GM12878 (cell line): ENCODE data around the gene TRIM51. TPM values are rescaled to one million over a fixed set of nuclear protein-coding genes. Genes with fewer than 3 reads are reported as not detected.

ENCODE experiments used
- ATF2 ChIP-seq: IDR thresholded peaks from 2 replicates; pipeline ENCODE4 v1.6.1; 2012; ENCODE audit warnings: low read length, inconsistent platforms
- CEBPZ ChIP-seq: fragments of 150-350 bp; IDR thresholded peaks from 2 replicates; pipeline ENCODE4 v1.6.1; 2016; ENCODE audit warnings: low read depth, low read length
- E2F4 ChIP-seq: IDR thresholded peaks from 2 replicates; pipeline ENCODE4 v1.6.1; 2012; ENCODE audit warnings: low read depth, low read length, improper control_type of control experiment
- GABPA ChIP-seq: IDR thresholded peaks from 2 replicates; pipeline ENCODE4 v1.6.1; 2014; ENCODE audit warnings: antibody characterized with exemption, low read depth, mild to moderate bottlenecking, inconsistent platforms
- MYC ChIP-seq: IDR thresholded peaks from 2 replicates; pipeline ENCODE4 v1.6.1; 2011; ENCODE audit warnings: mild to moderate bottlenecking, low read length, moderate library complexity, inconsistent platforms; ENCODE audit not compliant: insufficient read depth, insufficient replicate concordance, insufficient read length, severe bottlenecking
- NRF1 ChIP-seq: conservative IDR thresholded peaks from 2 replicates; pipeline ENCODE4 v1.6.1; 2011; ENCODE audit warnings: mild to moderate bottlenecking, low read depth, low read length, improper control_type of control experiment
- TAF1 ChIP-seq: IDR thresholded peaks from 2 replicates; pipeline ENCODE4 v1.6.1; 2011; ENCODE audit warnings: mild to moderate bottlenecking, low read depth, low read length, borderline replicate concordance
- TCF12 ChIP-seq: IDR thresholded peaks from 2 replicates; pipeline ENCODE4 v1.6.1; 2011; ENCODE audit warnings: low read depth, mild to moderate bottlenecking, low read length
- polyA plus RNA-seq, 11 experiments: library from polyadenylated mRNA; depleted of rRNA in 4 of 11; unstranded in 6 of 11; stranded (reverse) in 5 of 11; fragments of >200 nt; fragmentation: Nextera tagmentation in 4 of 11; fragmentation: Illumina TruSeq in 1 of 11; extraction: Ambion mirVana in 4 of 11; extraction: Trizol in 1 of 11; gene quantifications; 1 replicate in 1 of 11; 2 replicates in 10 of 11; pipeline versions ENCODE4 v1.2.1 to v1.2.3, GENCODE V29; 2011 to 2016; ENCODE audit warnings: inconsistent platforms in 2 of 11, missing spikeins in 2 of 11, low read depth in 1 of 11
- total RNA-seq, 4 experiments: library from RNA; depleted of rRNA in 3 of 4; stranded (reverse); fragments of >200 nt in 3 of 4; fragmentation: Illumina TruSeq in 1 of 4; extraction: Trizol in 1 of 4; gene quantifications; 2 replicates each; pipeline versions ENCODE4 v1.2.1 to v1.2.3, GENCODE V29; 2013 to 2021
- TF ChIP-seq, protein P1 (sequence below): fragments of 450-650 bp; IDR thresholded peaks from 2 replicates; pipeline ENCODE4 v1.6.1; 2017; ENCODE audit warnings: mild to moderate bottlenecking, low read depth, inconsistent platforms; ENCODE audit not compliant: poor library complexity, severe bottlenecking

The TRIM51 gene
- total and polyA plus RNA-seq, 10 of the 15 experiments (the other 5 are each of a cell fraction or from before 2014, with no cell fraction given), result not detected

- TF ChIP-seq CEBPZ (no peak), TCF12 (no peak), NRF1 (no peak), GABPA (no peak), TAF1 (no peak), E2F4 (no peak), ATF2 (no peak), MYC (no peak)
- TF ChIP-seq, protein P1, sequence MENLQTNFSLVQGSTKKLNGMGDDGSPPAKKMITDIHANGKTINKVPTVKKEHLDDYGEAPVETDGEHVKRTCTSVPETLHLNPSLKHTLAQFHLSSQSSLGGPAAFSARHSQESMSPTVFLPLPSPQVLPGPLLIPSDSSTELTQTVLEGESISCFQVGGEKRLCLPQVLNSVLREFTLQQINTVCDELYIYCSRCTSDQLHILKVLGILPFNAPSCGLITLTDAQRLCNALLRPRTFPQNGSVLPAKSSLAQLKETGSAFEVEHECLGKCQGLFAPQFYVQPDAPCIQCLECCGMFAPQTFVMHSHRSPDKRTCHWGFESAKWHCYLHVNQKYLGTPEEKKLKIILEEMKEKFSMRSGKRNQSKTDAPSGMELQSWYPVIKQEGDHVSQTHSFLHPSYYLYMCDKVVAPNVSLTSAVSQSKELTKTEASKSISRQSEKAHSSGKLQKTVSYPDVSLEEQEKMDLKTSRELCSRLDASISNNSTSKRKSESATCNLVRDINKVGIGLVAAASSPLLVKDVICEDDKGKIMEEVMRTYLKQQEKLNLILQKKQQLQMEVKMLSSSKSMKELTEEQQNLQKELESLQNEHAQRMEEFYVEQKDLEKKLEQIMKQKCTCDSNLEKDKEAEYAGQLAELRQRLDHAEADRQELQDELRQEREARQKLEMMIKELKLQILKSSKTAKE, result no peak
Measured at GRCh38 chr11:55838452-55838851, 44.6 kb upstream of the TRIM51 start, which contains the start of gene OR5D16 (continued).
